Medulla oblongata (tissue), 1 donor: ENCODE results near the gene FIGNL1.

ENCODE experiments used
- DNase-seq: peaks from one replicate; pipeline ENCODE4 v3.0.0-alpha.2; 2015; ENCODE audit errors: extremely low spot score

Gene FIGNL1

GRCh38 chr7:50449881-50450589 lies at the start of gene FIGNL1:
FIGNL1 (minus strand) TSS chr7:50450350; CDS start chr7:50447287, 3,063 bp downstream.
- DNase-seq = peak; percentile 64

GRCh38 chr7:50499092-50499491 lies 48.9 kb upstream of the FIGNL1 start:
- no peak for DNase-seq

- DNase-seq = no peak
Measured at GRCh38 chr7:50497968-50498367, 47.8 kb upstream of the FIGNL1 start.

GRCh38 chr7:50497068-50497642 lies 47.0 kb upstream of the FIGNL1 start:
- DNase-seq = no peak

- no peak for DNase-seq
Measured at GRCh38 chr7:50496569-50496968, 46.4 kb upstream of the FIGNL1 start.

GRCh38 chr7:50495746-50496145 lies 45.6 kb upstream of the FIGNL1 start:
- no peak for DNase-seq

GRCh38 chr7:50492770-50493519 lies 42.8 kb upstream of the FIGNL1 start:
- no peak for DNase-seq

GRCh38 chr7:50491943-50492342 lies 41.8 kb upstream of the FIGNL1 start:
- no peak for DNase-seq

GRCh38 chr7:50491209-50491608 lies 41.1 kb upstream of the FIGNL1 start:
- no peak for DNase-seq

- DNase-seq = no peak
Measured at GRCh38 chr7:50488379-50488778, 38.2 kb upstream of the FIGNL1 start.

GRCh38 chr7:50486512-50486911 lies 36.4 kb upstream of the FIGNL1 start:
- no peak for DNase-seq

- DNase-seq = no peak
Measured at GRCh38 chr7:50481867-50482266, 31.7 kb upstream of the FIGNL1 start.

- DNase-seq = no peak
Measured at GRCh38 chr7:50480797-50481196, 30.6 kb upstream of the FIGNL1 start.

- DNase-seq = no peak
Measured at GRCh38 chr7:50479743-50480517, 29.8 kb upstream of the FIGNL1 start.

- no peak for DNase-seq
Measured at GRCh38 chr7:50477640-50478039, 27.5 kb upstream of the FIGNL1 start.

- DNase-seq = no peak
Measured at GRCh38 chr7:50476953-50477625, 26.9 kb upstream of the FIGNL1 start.

- no peak for DNase-seq
Measured at GRCh38 chr7:50475340-50475739, 25.2 kb upstream of the FIGNL1 start.

GRCh38 chr7:50474382-50475160 lies 24.4 kb upstream of the FIGNL1 start:
- no peak for DNase-seq

GRCh38 chr7:50473531-50473930 lies 23.4 kb upstream of the FIGNL1 start:
- DNase-seq = no peak

- DNase-seq = no peak
Measured at GRCh38 chr7:50472427-50472826, 22.3 kb upstream of the FIGNL1 start.

- no peak for DNase-seq
Measured at GRCh38 chr7:50471970-50472369, 21.8 kb upstream of the FIGNL1 start.
